ENCODE results near the gene NUP210L.

The NUP210L gene

GRCh38 chr1:153963850-153964331 is 191.0 kb downstream of the NUP210L start:
- DNase-seq (ENCODE audit: low spot score): peak; percentile 82

GRCh38 chr1:153963030-153963849 is 191.6 kb downstream of the NUP210L start, which contains the start of gene SLC39A1:
TSS of gene SLC39A1 (minus strand) at chr1:153963537. CDS start at chr1:153962715, 822 bp downstream.
- DNase-seq (ENCODE audit: low spot score): peak; percentile 98

- no peak for DNase-seq (ENCODE audit: low spot score)
These were observed 192.5 kb downstream of the NUP210L start for GRCh38 chr1:153962088-153963029.

- no peak for DNase-seq (ENCODE audit: low spot score)
These were observed 193.5 kb downstream of the NUP210L start for GRCh38 chr1:153961421-153961820.

- no peak for DNase-seq (ENCODE audit: low spot score)
These were observed 194.7 kb downstream of the NUP210L start for GRCh38 chr1:153960206-153960605.

- DNase-seq (ENCODE audit: low spot score): no peak
These were observed 195.4 kb downstream of the NUP210L start for GRCh38 chr1:153959454-153959853.

- DNase-seq (ENCODE audit: low spot score): no peak
These were observed 196.0 kb downstream of the NUP210L start for GRCh38 chr1:153958961-153959260.

GRCh38 chr1:153958111-153958960 is 196.5 kb downstream of the NUP210L start, which contains the start of gene CRTC2:
TSS of gene CRTC2 (minus strand) at chr1:153958612. CDS start at chr1:153958497, 115 bp downstream.
- DNase-seq (ENCODE audit: low spot score): peak; percentile 98

- no peak for DNase-seq (ENCODE audit: low spot score)
These were observed 197.1 kb downstream of the NUP210L start for GRCh38 chr1:153957744-153958110.

GRCh38 chr1:153956997-153957715 is 197.7 kb downstream of the NUP210L start:
- DNase-seq (ENCODE audit: low spot score): no peak

GRCh38 chr1:153954826-153955225 is 200.0 kb downstream of the NUP210L start:
- no peak for DNase-seq (ENCODE audit: low spot score)

- DNase-seq (ENCODE audit: low spot score): no peak
These were observed 201.0 kb downstream of the NUP210L start for GRCh38 chr1:153953859-153954365.

GRCh38 chr1:153951801-153952200 is 203.1 kb downstream of the NUP210L start:
- DNase-seq (ENCODE audit: low spot score): no peak

GRCh38 chr1:153951183-153951582 is 203.7 kb downstream of the NUP210L start:
- no peak for DNase-seq (ENCODE audit: low spot score)

GRCh38 chr1:153946622-153947241 is 208.1 kb downstream of the NUP210L start, which contains the start of gene DENND4B:
TSS of gene DENND4B (minus strand) at chr1:153946718. CDS start at chr1:153944374, 2,344 bp downstream.
- DNase-seq (ENCODE audit: low spot score): peak; percentile 88

GRCh38 chr1:153945795-153946621 is 208.9 kb downstream of the NUP210L start:
- peak; percentile 66 for DNase-seq (ENCODE audit: low spot score)

- DNase-seq (ENCODE audit: low spot score): no peak
These were observed 209.6 kb downstream of the NUP210L start for GRCh38 chr1:153945131-153945794.

- no peak for DNase-seq (ENCODE audit: low spot score)
These were observed 210.1 kb downstream of the NUP210L start for GRCh38 chr1:153944827-153945117.

Data from ecto neural progenitor cell (in vitro differentiated cells).